Heart left ventricle (tissue), 16 donors: ENCODE measurements around the gene XIRP2. TPM values are rescaled to one million over a fixed set of nuclear protein-coding genes. Genes with fewer than 3 reads are reported as not detected.

Experiments
- ATAC-seq, 4 donors: fragments of 200-7000 bp; cut with Tn5 transposase; one replicate each; pipeline ENCODE4 v1.9.1; 2020 to 2022; ENCODE audit warnings: moderate library complexity in 4 of 4, mild to moderate bottlenecking in 3 of 4, moderate number of reproducible peaks in 1 of 4
- DNase-seq, 5 donors: peaks; one replicate each; pipeline ENCODE4 v3.0.0-alpha.2; 2020
- H3K27ac ChIP-seq, 12 donors: fragments of 200-600 bp; sonication (generic) in 4 of 12; one replicate each; pipeline versions ENCODE4 v1.5.0 to v1.8.0; 2016 to 2022; ENCODE audit warnings: mild to moderate bottlenecking in 2 of 12
- H3K27me3 ChIP-seq, 9 donors: fragments of 200-600 bp; sonication (generic) in 2 of 9; one replicate each; pipeline versions ENCODE4 v1.5.1 to v1.8.0; 2016 to 2022; ENCODE audit warnings: mild to moderate bottlenecking in 3 of 9
- H3K36me3 ChIP-seq, 9 donors: fragments of 200-600 bp; sonication (generic) in 2 of 9; one replicate each; pipeline versions ENCODE4 v1.5.0 to v1.8.0; 2018 to 2022; ENCODE audit warnings: mild to moderate bottlenecking in 2 of 9
- H3K4me1 ChIP-seq, 12 donors: fragments of 200-600 bp; sonication (generic) in 4 of 12; one replicate each; pipeline versions ENCODE4 v1.5.0 to v1.8.0; 2016 to 2022; ENCODE audit warnings: mild to moderate bottlenecking in 3 of 12
- H3K4me3 ChIP-seq, 12 donors: fragments of 200-600 bp; sonication (generic) in 4 of 12; one replicate each; pipeline versions ENCODE4 v1.5.0 to v1.8.0; 2017 to 2022; ENCODE audit warnings: mild to moderate bottlenecking in 9 of 12, moderate library complexity in 4 of 12
- H3K9me3 ChIP-seq, 12 donors: fragments of 200-600 bp; sonication (generic) in 4 of 12; one replicate each; pipeline versions ENCODE4 v1.5.0 to v1.8.0; 2016 to 2022; ENCODE audit warnings: mild to moderate bottlenecking in 1 of 12
- POLR2A ChIP-seq, 2 donors: fragments of 450-650 bp; IDR thresholded peaks; one replicate each; pipeline ENCODE4 v1.6.1; 2017; ENCODE audit warnings: antibody characterized with exemption in 2 of 2, mild to moderate bottlenecking in 2 of 2, moderate library complexity in 2 of 2
- WGBS, 4 donors: extraction: QIAGEN DNeasy Blood & Tissue Kit in 2 of 4; methylation state at CpG; one replicate each; pipeline versions ENCODE4 v1.1.5 to v1.1.7; 2013 to 2018; 5-methylcytosine and 5-hydroxymethylcytosine counted together
- intact Hi-C, 10 donors: fragments of 100-400 bp; cut with DNase I; formaldehyde crosslinking; loops; one replicate each; pipeline versions ENCODE4 v1.11.1 to v1.14.2; 2022
- long read RNA-seq, 3 donors: library from polyadenylated mRNA; unstranded; transcript quantifications; one replicate each; pipeline ENCODE4 v2.0.0, GENCODE V29; 2020 to 2021
- polyA plus RNA-seq, 2 donors: library from polyadenylated mRNA; stranded (reverse); fragments of 200-250 nt; gene quantifications; one replicate each; pipeline ENCODE4 v1.2.3, GENCODE V29; 2013
- total RNA-seq, 9 donors: library from RNA; depleted of rRNA in 2 of 9; stranded (reverse); fragments of >200 nt in 2 of 9; fragmentation: NEBNext Ultra II Directional in 3 of 9; extraction: Animal tissue kit (Norgen Biotek cat#: 25700) in 3 of 9; gene quantifications; one replicate each; pipeline versions ENCODE4 v1.1.0 to v1.2.4, GENCODE V29; 2016 to 2023
- TF ChIP-seq, protein P1 (sequence below), 12 donors: fragments of 200-600 bp; sonication (generic) in 4 of 12; IDR thresholded peaks; one replicate each; pipeline versions ENCODE4 v1.5.0 to v1.8.0; 2018 to 2022; ENCODE audit warnings: antibody characterized with exemption in 12 of 12, mild to moderate bottlenecking in 5 of 12
- donor health status: ischemic (EF 13 %, LVEDD 7.1; RV severe dilation, severe dysfunction).
- donor health status: healthy with polysubstance abuse.
- donor health status: DM: no; HTN: yes; CAD: no.
- donor health status: DM: no; HTN: no; CAD: no.
- donor health status: ischemic (EF 25% LVEDD 6.9; RV normal size, moderate dysfunction).
- donor health status: ischemic (EF 25% LVEDD 5.7; RV mildly dilated, moderate dysfunction).
- donor health status: healthy.
- donor health status: DM: yes; HTN: yes; CAD: no.
- donor health status: ischemic (EF 35%, LVEDD 5.7; RV mildly dilated, moderate dysfunction).
- donor health status: nonischemic (EF 11% LVEDD 7.7; RV severe dilation, severe dysfunction).
- donor health status: DM: yes; HTN: yes; CAD: no.
- donor health status: PGD.
- donor health status: ischemic (EF 29% LVEDD 5.4; RV normal size, mild dysfunction).
- donor health status: nonischemic (EF 23%, LVEDD 6.1; RV moderate dilation, normal function).

XIRP2 gene, protein sequence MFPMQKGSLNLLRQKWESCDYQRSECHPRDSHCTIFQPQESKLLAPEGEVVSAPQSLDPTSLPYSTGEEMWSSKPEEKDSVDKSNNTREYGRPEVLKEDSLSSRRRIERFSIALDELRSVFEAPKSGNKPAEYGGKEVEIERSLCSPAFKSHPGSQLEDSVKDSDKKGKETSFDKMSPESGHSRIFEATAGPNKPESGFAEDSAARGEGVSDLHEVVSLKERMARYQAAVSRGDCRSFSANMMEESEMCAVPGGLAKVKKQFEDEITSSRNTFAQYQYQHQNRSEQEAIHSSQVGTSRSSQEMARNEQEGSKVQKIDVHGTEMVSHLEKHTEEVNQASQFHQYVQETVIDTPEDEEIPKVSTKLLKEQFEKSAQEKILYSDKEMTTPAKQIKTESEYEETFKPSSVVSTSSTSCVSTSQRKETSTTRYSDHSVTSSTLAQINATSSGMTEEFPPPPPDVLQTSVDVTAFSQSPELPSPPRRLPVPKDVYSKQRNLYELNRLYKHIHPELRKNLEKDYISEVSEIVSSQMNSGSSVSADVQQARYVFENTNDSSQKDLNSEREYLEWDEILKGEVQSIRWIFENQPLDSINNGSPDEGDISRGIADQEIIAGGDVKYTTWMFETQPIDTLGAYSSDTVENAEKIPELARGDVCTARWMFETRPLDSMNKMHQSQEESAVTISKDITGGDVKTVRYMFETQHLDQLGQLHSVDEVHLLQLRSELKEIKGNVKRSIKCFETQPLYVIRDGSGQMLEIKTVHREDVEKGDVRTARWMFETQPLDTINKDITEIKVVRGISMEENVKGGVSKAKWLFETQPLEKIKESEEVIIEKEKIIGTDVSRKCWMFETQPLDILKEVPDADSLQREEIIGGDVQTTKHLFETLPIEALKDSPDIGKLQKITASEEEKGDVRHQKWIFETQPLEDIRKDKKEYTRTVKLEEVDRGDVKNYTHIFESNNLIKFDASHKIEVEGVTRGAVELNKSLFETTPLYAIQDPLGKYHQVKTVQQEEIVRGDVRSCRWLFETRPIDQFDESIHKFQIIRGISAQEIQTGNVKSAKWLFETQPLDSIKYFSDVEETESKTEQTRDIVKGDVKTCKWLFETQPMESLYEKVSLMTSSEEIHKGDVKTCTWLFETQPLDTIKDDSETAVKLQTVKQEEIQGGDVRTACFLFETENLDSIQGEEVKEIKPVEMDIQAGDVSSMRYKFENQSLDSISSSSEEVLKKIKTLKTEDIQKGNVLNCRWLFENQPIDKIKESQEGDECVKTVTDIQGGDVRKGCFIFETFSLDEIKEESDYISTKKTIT (N-terminal part only)
- 1,000 to 10,000 TPM in 2 of 9 donors, 100 to 1,000 TPM in 7; 227 to 2,395 (median 626) TPM for total RNA-seq
- 100 to 1,000 TPM; 251 to 844 TPM for polyA plus RNA-seq
- long read RNA-seq, donor 1, partial matches to known transcripts: 167 of 205 reads
- long read RNA-seq, donor 1, other reads (novel, unspliced or antisense): 37 of 205 reads
- long read RNA-seq, donor 2, partial matches to known transcripts: 709 of 938 reads
- long read RNA-seq, donor 2, other reads (novel, unspliced or antisense): 229 of 938 reads
- long read RNA-seq, donor 3, partial matches to known transcripts: 654 of 843 reads
- long read RNA-seq, donor 3, other reads (novel, unspliced or antisense): 188 of 843 reads

DNA sequence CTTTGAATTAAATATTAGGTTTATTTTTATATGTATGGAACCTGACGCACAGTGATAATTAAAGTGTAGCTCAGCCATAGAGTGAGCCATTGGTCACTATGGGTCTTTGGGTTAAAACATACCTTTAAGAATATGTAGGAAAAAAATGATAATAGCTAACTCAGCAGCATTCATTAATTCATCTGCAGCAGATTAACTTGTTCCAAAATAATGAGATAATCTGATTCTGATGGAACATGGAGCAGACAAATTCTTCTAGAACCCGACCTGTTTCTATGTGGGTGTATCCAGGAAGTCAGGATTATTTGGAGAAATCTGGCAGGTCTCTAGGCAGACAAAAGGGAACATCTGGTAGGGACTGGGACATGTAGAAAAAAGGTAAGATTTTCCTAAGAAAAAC lies at the start of gene XIRP2:
Gene XIRP2 (plus strand): TSS at position 301 of the 400 bp plus-strand sequence. CDS start 15,003 bp downstream, outside the sequence.
- Histone ChIP-seq H3K4me3 (no peak within 1 kb of the TSS), H3K9me3 (peaks cover 0 to 4% (median 0%) of the 10 kb centered on the region in 12 donors), H3K4me1 (no peaks in the 10 kb centered on the region), H3K27me3 (no peaks in the 10 kb centered on the region), H3K36me3 (no peaks in the 10 kb centered on the region), H3K27ac (no peak within 1 kb of the TSS)
- ATAC-seq (no peak), DNase-seq (no peak)
- intact Hi-C loops: no loop called here
- WGBS, 4 donors: 49 to 74% (median 72%) methylated on average over 2 of the region's 2 CpGs
- no peak for TF ChIP-seq POLR2A (IDR thresholded peaks at IDR 0.05)
- TF ChIP-seq, protein P1, sequence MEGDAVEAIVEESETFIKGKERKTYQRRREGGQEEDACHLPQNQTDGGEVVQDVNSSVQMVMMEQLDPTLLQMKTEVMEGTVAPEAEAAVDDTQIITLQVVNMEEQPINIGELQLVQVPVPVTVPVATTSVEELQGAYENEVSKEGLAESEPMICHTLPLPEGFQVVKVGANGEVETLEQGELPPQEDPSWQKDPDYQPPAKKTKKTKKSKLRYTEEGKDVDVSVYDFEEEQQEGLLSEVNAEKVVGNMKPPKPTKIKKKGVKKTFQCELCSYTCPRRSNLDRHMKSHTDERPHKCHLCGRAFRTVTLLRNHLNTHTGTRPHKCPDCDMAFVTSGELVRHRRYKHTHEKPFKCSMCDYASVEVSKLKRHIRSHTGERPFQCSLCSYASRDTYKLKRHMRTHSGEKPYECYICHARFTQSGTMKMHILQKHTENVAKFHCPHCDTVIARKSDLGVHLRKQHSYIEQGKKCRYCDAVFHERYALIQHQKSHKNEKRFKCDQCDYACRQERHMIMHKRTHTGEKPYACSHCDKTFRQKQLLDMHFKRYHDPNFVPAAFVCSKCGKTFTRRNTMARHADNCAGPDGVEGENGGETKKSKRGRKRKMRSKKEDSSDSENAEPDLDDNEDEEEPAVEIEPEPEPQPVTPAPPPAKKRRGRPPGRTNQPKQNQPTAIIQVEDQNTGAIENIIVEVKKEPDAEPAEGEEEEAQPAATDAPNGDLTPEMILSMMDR (IDR thresholded peaks at IDR 0.05): no peak

DNA sequence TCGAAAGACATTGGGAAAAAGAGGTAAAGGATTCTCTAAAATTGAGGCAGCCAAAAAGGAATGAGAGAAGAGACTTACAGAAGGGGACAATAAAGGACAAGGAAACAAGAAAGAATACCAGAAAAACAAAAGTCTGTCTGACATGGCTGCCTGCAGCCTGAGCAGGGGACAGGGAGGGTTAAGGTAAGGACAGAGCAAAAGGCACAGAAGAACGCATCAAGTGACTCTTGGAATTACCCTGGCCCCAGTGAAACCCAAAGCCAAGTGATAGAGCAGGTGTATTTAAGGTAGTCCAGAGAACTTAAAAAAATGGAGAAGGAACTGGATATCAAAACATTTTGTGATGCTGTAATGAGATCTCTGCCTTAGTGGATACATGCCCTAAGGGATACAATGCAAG lies 47.1 kb upstream of the XIRP2 start:
- intact Hi-C loops: no loop called here
- no peaks in the 10 kb centered on the region for H3K36me3 ChIP-seq
- H3K9me3 ChIP-seq: no peaks in the 10 kb centered on the region
- no peaks in the 10 kb centered on the region for H3K4me1 ChIP-seq
- H3K27me3 ChIP-seq: no peaks in the 10 kb centered on the region
- no peak overlapping the region for H3K4me3 ChIP-seq
- ATAC-seq (no peak), DNase-seq (no peak)
- 50 to 59% (median 55%) methylated on average over 2 of the region's 2 CpGs for WGBS, 4 donors
- TF ChIP-seq, protein P1 (IDR thresholded peaks at IDR 0.05): no peak
- TF ChIP-seq POLR2A (IDR thresholded peaks at IDR 0.05): no peak
- H3K27ac ChIP-seq: no peak overlapping the region

DNA sequence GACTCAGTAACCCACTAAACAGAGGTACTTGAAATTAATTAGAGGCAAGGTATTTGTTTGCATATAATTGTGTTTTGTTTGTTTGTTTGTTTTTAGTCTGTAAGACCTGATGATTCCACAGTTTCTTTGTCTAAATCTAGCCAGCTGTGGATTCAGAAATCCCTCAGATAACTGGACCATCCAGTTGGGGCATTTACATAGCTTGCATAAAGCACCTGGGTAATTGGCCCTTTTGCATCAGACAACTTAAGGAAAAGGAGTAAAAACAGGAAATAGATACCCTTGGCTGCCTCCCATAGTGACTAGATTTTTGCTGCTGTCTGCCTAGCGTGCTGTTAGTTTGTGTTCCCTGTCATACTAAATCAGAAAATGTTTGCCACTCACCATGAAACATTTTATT lies 46.6 kb upstream of the XIRP2 start:
- Histone ChIP-seq H3K27ac (no peak overlapping the region), H3K4me3 (no peak overlapping the region), H3K4me1 (no peaks in the 10 kb centered on the region), H3K27me3 (no peaks in the 10 kb centered on the region), H3K36me3 (no peaks in the 10 kb centered on the region), H3K9me3 (no peaks in the 10 kb centered on the region)
- TF ChIP-seq, protein P1 (IDR thresholded peaks at IDR 0.05): no peak
- TF ChIP-seq POLR2A (IDR thresholded peaks at IDR 0.05): no peak
- intact Hi-C loops: no loop called here
- 37 to 53% (median 41%) methylated on average over 1 of the region's 1 CpG for WGBS, 4 donors
- no peak for ATAC-seq
- DNase-seq: no peak
